Gastroesophageal sphincter (tissue), 4 donors: Measurements from ENCODE around the gene INTS11. TPM values are rescaled to one million over a fixed set of nuclear protein-coding genes. Genes with fewer than 3 reads are reported as not detected.

Experiments used
- ATAC-seq: fragments of 150-250 bp; one replicate; pipeline ENCODE4 v1.9.1; 2016; ENCODE audit warnings: mild to moderate bottlenecking, moderate library complexity
- H3K27ac ChIP-seq, 4 donors: fragments of 200-600 bp; sonication (generic) in 3 of 4; 1 replicate in 3 of 4; 2 replicates in 1 of 4; pipeline ENCODE4 v1.5.1; 2016 to 2019
- H3K27me3 ChIP-seq: fragments of 200-600 bp; sonication (generic); one replicate; pipeline ENCODE4 v1.5.1; 2019
- H3K36me3 ChIP-seq, 2 donors: fragments of 200-600 bp; sonication (generic); one replicate each; pipeline ENCODE4 v1.5.1; 2019; ENCODE audit warnings: control low read depth in 1 of 2
- H3K4me1 ChIP-seq, 3 donors: fragments of 200-600 bp; sonication (generic); 1 replicate in 2 of 3; 2 replicates in 1 of 3; pipeline ENCODE4 v1.5.1; 2016 to 2019; ENCODE audit warnings: control low read depth in 2 of 3
- H3K4me3 ChIP-seq, 2 donors: fragments of 200-600 bp; sonication (generic); one replicate each; pipeline ENCODE4 v1.5.1; 2019; ENCODE audit warnings: mild to moderate bottlenecking in 1 of 2, moderate library complexity in 1 of 2
- H3K9me3 ChIP-seq, 3 donors: fragments of 200-600 bp; sonication (generic); one replicate each; pipeline ENCODE4 v1.5.1; 2017 to 2019; ENCODE audit warnings: control low read depth in 2 of 3
- CTCF ChIP-seq, 4 experiments: fragments of 200-600 bp in 2 of 4; fragments of 450-650 bp in 2 of 4; sonication (generic) in 1 of 4; IDR thresholded peaks; one replicate each; pipeline ENCODE4 v1.5.1; 2017 to 2019; ENCODE audit warnings: antibody characterized with exemption in 4 of 4, mild to moderate bottlenecking in 2 of 4, moderate library complexity in 2 of 4
- EP300 ChIP-seq: sonication (generic); formaldehyde crosslinking; IDR thresholded peaks from one replicate; pipeline ENCODE4 v1.6.1; 2017; ENCODE audit warnings: antibody characterized with exemption, mild to moderate bottlenecking
- POLR2A ChIP-seq, 2 donors: fragments of 450-650 bp; IDR thresholded peaks; one replicate each; pipeline ENCODE4 v1.6.1; 2017; ENCODE audit warnings: antibody characterized with exemption in 2 of 2, mild to moderate bottlenecking in 2 of 2, moderate library complexity in 1 of 2
- POLR2AphosphoS5 ChIP-seq: sonication (generic); formaldehyde crosslinking; IDR thresholded peaks from one replicate; pipeline ENCODE4 v1.6.1; 2017; ENCODE audit warnings: antibody characterized with exemption
- WGBS, 2 donors: methylation state at CpG; one replicate each; pipeline ENCODE4 v1.1.5; 2018; ENCODE audit warnings: low coverage in 1 of 2; 5-methylcytosine and 5-hydroxymethylcytosine counted together
- total RNA-seq, 4 donors: library from RNA; depleted of rRNA; stranded (reverse); fragments of >200 nt; gene quantifications; one replicate each; pipeline ENCODE4 v1.1.0, GENCODE V29; 2016

The INTS11 gene
- total RNA-seq, 4 donors from 2014 or later, result 62.0 to 119 (median 96.4) TPM

- WGBS, 2 donors, result no CpG with 5 or more reads among the region's 50 CpGs
These were observed 37.9 kb downstream of the INTS11 start for GRCh38 chr1:1286313-1287261.

GRCh38 chr1:1285611-1286311, 38.7 kb downstream of the INTS11 start:
- H3K36me3 ChIP-seq, result no peaks in the 10 kb centered on the region
- no peak overlapping the region for H3K4me3 ChIP-seq
- peaks cover 0 to under 1% (median 0%) of the 10 kb centered on the region in 3 donors for H3K4me1 ChIP-seq
- no peak for ATAC-seq
- H3K27me3 ChIP-seq, result peaks cover 48% of the 10 kb centered on the region
- WGBS, 2 donors, result no CpG with 5 or more reads among the region's 37 CpGs
- TF ChIP-seq CTCF (IDR thresholded peaks at IDR 0.05), result no peak
- no peak for TF ChIP-seq POLR2AphosphoS5
- TF ChIP-seq EP300, result no peak
- TF ChIP-seq POLR2A (IDR thresholded peaks at IDR 0.05), result no peak
- no peak overlapping the region for H3K27ac ChIP-seq
- H3K9me3 ChIP-seq, result no peaks in the 10 kb centered on the region

More at GRCh38 chr1:1286313-1287261, 37.9 kb downstream of the INTS11 start:
- Histone ChIP-seq H3K36me3 (no peaks in the 10 kb centered on the region), H3K27me3 (peaks cover 48% of the 10 kb centered on the region), H3K4me1 (peaks cover 0 to 8% (median 0%) of the 10 kb centered on the region in 3 donors), H3K27ac (no peak overlapping the region), H3K4me3 (no peak overlapping the region), H3K9me3 (no peaks in the 10 kb centered on the region)
- no peak for TF ChIP-seq EP300
- TF ChIP-seq POLR2AphosphoS5, result no peak
- TF ChIP-seq CTCF (IDR thresholded peaks at IDR 0.05), result no peak
- TF ChIP-seq POLR2A (IDR thresholded peaks at IDR 0.05), result no peak
- ATAC-seq, result no peak

- no peaks in the 10 kb centered on the region for H3K36me3 ChIP-seq
- H3K4me1 ChIP-seq, result no peaks in the 10 kb centered on the region
- no peak overlapping the region for H3K27ac ChIP-seq
- no peak for ATAC-seq
- no CpG with 5 or more reads among the region's 22 CpGs for WGBS, 2 donors
- TF ChIP-seq CTCF (IDR thresholded peaks at IDR 0.05) (no peak), EP300 (no peak), POLR2A (IDR thresholded peaks at IDR 0.05) (no peak)
- peaks cover 48% of the 10 kb centered on the region for H3K27me3 ChIP-seq
- H3K9me3 ChIP-seq, result no peaks in the 10 kb centered on the region
- no peak overlapping the region for H3K4me3 ChIP-seq
These were observed 39.3 kb downstream of the INTS11 start for GRCh38 chr1:1285102-1285571.

- WGBS, 2 donors, result 73 to 80% methylated on average over 1 to 8 of the region's 32 CpGs
- no peaks in the 10 kb centered on the region for H3K36me3 ChIP-seq
- TF ChIP-seq CTCF (IDR thresholded peaks at IDR 0.05), result no peak
- no peak for TF ChIP-seq POLR2AphosphoS5
- no peak for TF ChIP-seq POLR2A (IDR thresholded peaks at IDR 0.05)
- no peak for TF ChIP-seq EP300
- no peaks in the 10 kb centered on the region for H3K4me1 ChIP-seq
- ATAC-seq, result no peak
- no peak overlapping the region for H3K4me3 ChIP-seq
- no peak overlapping the region for H3K27ac ChIP-seq
- H3K27me3 ChIP-seq, result peaks cover 48% of the 10 kb centered on the region
- no peaks in the 10 kb centered on the region for H3K9me3 ChIP-seq
These were observed 40.0 kb downstream of the INTS11 start for GRCh38 chr1:1284221-1285101.
